NCI-H82 treated with DMSO at 0.1 percent for 48 hours (cell line): ENCODE data around the gene OR4N2.
"Not testable (repeated sequence)": the region's sequence is repeated elsewhere in the genome, so short reads cannot be mapped to it uniquely, and the experiment has no call there.

ENCODE experiments used
- DNase-seq: peaks from one replicate; lab custom pipeline; 2025; ENCODE audit not compliant: unreplicated experiment; lab: John Stamatoyannopoulos, UW

OR4N2 gene, protein sequence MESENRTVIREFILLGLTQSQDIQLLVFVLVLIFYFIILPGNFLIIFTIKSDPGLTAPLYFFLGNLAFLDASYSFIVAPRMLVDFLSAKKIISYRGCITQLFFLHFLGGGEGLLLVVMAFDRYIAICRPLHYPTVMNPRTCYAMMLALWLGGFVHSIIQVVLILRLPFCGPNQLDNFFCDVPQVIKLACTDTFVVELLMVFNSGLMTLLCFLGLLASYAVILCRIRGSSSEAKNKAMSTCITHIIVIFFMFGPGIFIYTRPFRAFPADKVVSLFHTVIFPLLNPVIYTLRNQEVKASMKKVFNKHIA

DNA sequence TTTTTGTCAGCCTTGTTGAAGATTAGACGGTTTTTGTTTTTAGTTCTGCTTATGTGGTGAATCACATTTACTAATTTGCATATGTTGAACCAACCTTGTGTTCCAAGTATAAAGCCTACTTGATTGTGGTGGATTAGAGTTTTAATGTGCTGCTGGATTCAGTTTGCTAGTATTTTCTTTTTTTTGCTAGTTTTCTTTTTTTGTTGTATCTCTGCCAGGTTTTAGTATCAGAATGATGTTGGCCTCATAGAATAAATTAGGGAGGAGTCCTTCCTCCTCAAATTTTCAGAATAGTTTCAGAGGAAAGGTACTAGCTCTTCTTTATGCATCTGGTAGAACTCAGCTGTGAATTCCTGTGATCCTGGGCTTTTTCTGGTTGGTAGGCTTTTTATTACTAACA is at the start of gene OR4N2:
Gene OR4N2 (plus strand): TSS at position 301 of the 400 bp plus-strand sequence. CDS start 23,679 bp downstream, outside the sequence.
- DNase-seq: not testable (repeated sequence)

DNA sequence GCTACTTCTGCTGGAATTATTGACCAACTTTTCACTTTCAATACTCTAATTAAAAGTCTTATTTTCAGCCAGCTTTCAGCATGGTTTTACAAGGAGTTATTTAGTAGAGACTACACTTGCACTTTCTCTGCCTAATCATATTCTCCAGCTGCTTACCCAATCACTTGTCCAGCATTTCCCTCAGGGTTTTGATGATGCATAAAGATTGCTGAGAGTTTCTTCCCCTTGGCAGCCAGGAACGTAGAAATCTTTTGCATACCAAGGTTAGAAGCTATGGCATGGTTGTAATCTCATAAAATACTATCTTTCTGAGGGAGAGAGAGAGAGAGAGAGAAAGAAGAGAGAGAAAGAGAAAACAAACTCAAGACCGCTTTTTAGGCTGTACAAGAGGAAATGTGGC is 49.4 kb upstream of the OR4N2 start:
- DNase-seq: no peak

DNA sequence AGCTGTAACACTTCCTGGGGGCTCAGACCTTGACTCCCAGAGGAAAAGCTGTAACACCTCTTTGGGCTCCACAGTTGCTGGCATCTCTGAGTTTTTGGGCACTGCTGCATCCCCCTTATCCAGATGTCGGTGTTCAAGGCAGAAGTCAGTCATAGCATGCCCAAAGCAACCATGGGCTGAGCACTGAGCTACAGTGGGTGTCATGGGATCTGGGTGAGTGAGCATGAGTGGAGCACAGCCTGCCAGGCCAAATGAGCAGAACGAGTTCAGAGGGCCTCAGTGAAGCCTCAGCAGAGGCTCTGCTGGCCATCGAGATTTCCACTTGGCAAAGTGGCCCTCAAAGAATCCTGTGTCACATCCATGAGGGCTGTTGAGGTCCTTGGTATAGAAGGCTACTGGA is 32.1 kb upstream of the OR4N2 start:
- not testable (repeated sequence) for DNase-seq

DNA sequence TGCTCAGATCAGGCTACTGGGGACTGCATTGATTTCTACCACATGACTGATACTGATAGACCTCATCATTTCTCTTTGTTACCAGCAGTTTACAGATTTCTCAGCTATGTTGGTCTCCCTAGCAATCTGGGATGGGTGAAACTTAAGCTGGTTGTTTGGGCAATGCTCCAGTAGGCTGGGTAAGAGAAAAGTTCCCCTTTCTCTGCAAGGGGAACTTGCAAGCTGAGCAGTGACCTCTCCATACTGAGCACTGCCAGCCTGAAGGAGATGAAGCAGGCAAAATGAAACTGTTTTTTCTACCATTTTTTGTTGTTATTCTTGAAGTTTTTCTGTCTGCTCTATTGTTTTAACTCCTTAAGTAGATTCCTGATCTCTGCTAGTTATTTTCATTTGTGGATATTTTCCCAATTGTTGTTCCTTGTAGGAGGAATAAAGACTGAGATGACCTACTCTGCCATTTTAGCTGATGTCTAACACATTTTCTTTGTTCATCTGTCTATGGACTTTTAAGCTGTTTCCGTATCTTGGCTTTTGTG is 31.6 kb upstream of the OR4N2 start:
- DNase-seq: no peak

DNA sequence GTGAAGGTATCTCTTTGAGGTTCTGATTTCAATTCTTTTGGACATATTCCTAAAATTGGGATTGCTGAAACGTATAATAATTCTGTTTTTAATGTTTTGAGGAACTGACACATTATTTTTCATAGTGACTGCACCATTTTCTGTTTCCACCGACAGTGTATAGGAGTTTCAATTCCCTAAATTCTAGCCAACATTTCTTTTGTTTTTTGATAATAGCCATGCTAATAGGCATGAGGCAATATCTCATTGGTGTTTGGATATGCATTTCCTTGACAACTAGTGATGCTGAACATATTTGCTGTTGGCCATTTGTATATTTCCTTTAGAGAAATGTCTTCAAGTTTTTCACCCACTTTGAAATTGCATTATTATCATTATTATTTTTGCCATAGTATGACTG is 31.1 kb upstream of the OR4N2 start:
- not testable (repeated sequence) for DNase-seq

DNA sequence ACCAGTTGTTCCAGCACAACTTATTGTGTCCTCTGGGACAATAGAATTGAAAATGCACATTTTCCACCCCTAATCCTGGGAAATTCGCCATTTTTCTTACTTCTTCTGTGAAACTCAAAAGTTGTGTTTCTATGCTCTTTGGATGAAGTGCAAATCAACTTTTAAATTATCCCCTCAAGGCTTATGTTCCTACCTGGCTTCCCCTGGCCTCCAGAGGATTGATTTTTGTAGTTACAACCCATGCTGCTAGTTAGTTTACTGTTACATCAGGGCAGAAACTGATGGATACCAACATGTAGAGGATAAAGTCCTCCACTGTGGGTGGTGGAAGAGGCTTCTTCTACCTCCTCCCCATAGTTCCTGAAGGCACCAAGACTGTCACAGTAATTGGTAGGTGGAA is 30.4 kb upstream of the OR4N2 start, which contains the start of gene OR4M1:
Gene OR4M1 (plus strand): TSS at position 301 of the 400 bp plus-strand sequence. CDS start 6,819 bp downstream, outside the sequence.
- not testable (repeated sequence) for DNase-seq

DNA sequence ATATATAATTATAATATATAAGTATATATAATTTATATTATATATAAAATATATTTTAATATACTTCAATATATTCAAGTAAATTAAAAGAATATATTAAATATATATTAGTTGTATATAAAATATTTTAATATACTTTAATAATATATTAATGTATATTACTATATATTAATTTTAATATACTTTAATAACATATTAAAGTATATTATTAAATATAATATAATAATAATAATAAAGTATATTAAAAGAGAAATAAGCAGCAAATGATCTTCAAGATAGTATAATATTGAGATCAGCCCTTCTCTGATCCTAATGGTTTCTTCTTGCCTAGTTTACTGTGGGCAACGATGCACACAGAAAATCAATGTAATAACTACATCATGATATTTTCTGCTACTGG is 28.0 kb upstream of the OR4N2 start:
- DNase-seq: no peak

DNA sequence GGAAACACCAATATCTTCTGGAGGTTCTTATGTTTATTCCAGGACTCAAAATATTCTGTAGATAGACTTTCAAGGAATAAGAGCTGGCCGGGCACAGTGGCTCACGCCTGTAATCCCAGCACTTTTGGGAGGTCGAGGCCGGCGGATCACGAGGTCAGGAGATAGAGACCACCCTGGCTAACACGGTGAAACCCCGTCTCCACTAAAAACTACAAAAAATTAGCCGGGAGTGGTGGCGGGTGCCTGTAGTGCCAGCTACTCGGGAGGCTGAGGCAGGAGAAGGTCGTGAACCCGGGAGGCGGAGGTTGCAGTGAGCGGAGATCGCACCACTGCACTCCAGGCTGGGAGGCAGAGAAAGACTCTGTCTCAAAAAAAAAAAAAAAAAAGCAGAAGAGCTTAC is 17.7 kb upstream of the OR4N2 start:
- not testable (repeated sequence) for DNase-seq

DNA sequence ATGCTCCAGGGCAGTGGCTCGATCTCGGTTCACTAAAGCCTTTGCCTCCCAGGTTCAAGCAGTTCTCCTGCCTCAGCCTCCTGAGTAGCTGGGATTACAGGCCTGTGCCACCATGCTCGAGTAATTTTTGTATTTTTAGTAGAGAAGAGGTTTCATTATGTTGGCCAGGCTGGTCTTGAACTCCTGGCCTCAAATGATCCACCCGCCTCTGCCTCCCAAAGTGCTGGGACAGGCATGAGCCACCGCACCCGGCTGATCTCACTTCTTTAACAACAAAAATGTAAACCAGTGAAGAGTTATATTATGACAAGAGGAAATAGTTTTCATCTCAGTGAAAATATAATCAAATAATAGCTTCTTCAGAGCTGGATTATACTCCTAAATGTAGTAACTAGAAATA is 16.3 kb upstream of the OR4N2 start:
- DNase-seq: not testable (repeated sequence)

DNA sequence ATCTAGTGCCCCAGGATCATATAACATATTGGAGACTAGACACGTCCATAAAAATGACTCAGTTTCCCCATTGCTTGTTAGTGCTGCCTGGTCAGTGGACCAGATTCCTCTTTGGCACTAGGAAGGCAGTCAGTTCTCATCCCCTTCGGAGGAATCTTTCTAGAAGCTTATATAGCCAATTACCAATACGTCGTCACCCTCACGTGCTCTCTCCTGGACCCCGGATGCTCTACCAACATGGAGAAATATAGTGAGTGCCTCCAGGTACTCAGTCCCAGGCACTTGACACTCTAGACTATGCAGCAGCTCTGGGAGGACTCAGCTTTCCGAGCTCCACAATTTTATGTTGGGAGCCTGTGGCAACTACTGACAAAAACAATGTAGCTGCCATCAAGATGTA is 15.4 kb upstream of the OR4N2 start:
- DNase-seq: not testable (repeated sequence)

DNA sequence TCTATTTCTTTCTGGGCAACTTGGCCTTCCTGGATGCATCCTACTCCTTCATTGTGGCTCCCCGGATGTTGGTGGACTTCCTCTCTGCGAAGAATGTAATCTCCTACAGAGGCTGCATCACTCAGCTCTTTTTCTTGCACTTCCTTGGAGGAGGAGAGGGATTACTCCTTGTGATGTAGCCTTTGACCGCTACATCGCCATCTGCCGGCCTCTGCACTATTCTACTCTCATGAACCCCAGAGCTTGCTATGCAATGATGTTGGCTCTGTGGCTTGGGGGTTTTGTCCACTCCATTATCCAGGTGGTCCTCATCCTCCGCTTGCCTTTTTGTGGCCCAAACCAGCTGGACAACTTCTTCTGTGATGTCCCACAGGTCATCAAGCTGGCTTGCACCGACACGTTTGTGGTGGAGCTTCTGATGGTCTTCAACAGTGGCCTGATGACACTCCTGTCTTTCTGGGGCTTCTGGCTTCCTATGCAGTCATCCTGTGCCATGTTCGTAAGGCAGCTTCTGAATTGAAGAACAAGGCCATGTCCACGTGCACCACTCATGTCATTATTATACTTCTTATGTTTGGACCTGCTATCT is 7.0 kb upstream of the OR4N2 start:
- DNase-seq: not testable (repeated sequence)

DNA sequence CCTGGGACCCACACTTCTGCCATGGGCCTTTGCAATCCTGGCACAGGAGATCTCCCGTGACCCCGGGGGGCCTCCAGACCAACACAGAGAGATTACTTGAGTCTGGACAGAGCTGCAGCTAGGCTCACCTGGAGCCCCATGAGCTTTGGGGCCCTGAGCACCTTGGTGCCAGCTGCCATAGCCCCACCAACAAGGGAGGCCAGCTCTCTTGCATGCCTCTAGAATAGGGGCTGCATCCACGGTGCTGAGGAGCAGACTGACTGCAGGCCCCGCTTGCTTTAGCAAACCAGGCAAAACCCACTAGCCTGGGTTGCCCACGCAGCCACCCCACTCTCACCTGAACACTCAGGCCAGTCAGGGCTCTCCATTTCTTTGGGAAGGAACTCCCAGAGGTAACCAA is 3.7 kb upstream of the OR4N2 start:
- no peak for DNase-seq

DNA sequence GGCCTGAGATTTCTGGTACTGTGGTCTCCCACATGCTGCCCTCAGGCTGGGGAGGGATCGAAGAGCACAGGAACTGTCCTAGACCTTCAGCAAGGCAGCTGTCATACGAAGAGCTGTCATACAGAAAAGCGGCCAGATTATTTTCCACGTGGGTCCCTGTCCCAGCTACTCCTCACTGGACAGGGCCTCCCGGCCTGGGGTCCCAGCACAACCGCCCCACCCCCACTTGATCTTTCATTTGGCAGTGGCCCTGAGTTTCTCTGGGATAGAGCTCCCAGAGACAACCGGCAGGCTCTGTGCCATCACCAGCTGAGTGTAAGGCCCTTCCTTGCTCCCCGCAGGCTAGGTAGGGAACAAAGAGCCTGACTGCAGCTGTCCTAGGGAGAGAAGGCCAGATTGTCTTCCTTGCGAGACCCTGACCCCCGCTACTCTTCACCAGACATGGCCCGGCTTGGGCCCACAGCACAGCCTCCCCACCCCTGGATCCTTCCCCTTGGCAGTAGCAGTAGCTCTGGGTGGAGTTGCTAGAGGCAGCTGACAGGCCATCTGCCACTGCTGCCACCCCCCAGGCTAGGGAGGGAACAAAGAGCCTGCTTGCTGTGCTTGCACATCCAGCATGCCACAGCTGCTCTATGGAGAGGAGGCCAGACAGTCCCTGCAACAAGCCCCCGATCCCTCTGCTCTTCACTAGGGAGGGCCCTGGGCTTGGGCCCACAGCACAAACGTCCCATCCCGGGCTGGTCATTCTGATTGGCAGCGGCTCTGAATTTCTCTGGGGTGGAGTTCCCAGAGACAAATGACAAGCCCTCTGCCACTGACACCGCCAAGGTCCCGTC is 3.1 kb upstream of the OR4N2 start:
- no peak for DNase-seq

DNA sequence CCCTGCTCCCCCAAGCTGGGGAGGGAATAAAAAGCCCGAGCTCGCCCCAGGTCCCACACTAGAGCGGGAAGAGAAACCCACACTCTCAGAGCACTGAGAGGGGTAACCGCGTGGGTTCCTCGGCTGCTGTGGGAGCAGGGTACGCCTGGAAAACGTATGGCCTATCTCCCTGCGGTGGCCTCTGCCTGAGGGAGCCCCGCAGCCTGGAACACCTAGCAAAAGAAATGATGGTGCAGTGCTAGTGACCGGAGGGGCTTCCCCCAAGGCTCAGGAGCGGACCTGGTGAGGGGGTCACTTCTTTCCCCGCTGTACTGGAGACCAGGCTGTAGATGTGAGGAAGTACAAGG is 2.5 kb upstream of the OR4N2 start:
- no peak for DNase-seq

DNA sequence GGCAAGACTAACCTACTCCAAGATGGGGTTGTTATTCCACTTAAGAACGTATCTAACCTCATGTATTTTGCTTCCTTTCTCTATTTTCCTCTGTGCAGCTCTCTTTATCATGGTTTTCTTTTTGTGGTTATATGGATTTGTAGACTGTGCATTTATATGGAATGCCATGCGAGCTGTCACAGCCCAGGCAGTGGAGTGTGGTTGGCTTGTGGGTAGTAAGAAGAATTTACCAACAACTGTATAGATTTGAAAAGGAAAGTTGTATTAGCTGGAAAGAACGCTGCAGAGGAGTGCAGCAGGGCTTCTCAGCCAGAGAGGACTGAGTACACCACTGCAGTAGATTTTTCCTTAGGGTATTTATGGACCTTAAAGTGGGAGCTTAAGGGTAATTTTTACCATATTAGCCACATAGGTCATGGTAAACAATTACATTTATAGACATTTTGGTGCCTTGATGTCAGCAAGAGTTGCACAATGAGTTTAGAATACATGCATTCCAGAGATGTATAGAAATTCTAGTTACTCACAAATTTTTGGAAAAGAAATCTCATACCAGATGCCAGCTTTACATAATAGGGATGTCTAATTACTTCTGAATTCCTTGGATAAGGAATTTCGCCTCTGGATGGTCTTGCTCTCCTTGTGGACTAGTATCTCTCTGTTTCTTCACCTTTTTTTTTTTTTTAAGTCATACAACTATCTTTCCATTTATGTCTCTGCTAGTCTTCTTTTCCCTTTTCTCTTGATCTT is 9.8 kb downstream of the OR4N2 start:
- not testable (repeated sequence) for DNase-seq

DNA sequence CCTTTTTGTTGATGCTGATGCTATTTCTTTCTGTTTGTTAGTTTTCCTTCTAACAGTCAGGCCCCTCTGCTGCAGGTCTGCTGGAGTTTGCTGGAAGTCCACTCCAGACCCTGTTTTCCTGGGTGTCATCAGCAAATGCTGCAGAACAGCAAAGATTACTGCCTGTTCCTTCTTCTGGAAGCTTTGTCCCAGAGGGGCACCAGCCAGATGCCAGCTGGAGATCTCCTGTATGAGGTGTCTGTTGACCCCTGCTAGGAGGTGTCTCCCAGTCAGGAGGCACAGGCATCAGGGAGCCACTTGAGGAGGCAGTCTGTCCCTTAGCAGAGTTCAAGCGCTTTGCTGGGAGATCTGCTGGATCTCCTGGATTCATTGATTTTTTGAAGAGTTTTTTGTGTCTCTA is 16.3 kb downstream of the OR4N2 start:
- not testable (repeated sequence) for DNase-seq

DNA sequence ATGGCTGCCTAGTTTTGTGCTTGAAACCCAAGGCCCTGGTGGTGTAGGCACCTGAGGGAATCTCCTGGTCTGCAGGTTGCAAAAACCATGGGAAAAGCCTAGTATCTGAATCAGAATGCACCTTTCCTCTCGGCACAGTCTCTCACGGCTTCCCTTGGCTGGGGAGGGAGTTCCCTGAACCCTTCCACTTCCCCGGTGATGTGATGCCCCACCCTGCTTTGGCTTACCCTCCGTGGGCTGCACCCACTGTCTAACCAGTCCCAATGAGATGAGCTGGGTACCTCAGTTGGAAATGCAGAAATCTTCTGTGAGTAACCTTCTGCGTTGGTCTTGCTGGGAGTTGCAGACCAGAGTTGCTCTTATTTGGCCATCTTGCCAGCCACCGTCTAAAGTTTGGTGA is 17.4 kb downstream of the OR4N2 start:
- not testable (repeated sequence) for DNase-seq

DNA sequence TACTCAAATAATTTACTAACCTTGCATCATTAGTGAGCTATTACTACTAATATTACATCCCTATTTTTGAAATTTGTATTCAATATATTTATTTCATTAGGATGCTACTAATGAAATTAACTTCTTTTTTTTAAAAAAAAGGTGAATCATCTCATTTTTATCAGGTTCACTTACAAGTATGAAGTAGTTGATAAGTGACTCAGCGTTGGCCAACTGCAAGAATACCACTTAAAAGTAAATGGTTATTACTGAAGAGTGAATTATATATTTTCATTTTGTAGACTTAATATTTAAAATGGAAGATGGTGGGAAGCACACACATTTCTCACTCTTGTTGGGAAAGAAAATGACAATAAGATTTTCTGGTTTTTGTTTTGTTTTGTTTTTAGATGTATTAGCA is 19.6 kb downstream of the OR4N2 start:
- no peak for DNase-seq

DNA sequence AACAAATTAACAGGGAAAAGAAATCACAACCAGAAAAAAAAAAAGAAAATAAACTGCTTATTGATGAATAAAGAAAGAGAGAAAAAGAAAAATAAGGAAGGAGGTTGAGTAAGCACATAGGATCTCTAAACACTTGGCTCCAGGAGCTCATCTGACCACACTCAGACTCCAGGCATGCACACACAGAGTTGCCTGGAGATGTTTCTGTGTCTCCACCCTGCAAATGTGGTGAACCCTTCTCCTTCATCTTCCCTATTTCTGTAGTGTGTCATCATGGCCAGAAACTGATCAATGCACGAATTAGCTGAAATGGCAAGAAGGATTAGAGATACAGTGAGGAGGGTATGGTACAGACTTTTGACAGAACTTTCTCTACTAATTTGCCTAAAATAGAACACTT is 20.2 kb downstream of the OR4N2 start:
- no peak for DNase-seq

DNA sequence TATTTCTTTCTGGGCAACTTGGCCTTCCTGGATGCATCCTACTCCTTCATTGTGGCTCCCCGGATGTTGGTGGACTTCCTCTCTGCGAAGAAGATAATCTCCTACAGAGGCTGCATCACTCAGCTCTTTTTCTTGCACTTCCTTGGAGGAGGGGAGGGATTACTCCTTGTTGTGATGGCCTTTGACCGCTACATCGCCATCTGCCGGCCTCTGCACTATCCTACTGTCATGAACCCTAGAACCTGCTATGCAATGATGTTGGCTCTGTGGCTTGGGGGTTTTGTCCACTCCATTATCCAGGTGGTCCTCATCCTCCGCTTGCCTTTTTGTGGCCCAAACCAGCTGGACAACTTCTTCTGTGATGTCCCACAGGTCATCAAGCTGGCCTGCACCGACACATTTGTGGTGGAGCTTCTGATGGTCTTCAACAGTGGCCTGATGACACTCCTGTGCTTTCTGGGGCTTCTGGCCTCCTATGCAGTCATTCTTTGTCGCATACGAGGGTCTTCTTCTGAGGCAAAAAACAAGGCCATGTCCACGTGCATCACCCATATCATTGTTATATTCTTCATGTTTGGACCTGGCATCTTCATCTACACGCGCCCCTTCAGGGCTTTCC is 24.2 kb downstream of the OR4N2 start:
- not testable (repeated sequence) for DNase-seq
